ENCODE data around the gene FEN1.

DNA sequence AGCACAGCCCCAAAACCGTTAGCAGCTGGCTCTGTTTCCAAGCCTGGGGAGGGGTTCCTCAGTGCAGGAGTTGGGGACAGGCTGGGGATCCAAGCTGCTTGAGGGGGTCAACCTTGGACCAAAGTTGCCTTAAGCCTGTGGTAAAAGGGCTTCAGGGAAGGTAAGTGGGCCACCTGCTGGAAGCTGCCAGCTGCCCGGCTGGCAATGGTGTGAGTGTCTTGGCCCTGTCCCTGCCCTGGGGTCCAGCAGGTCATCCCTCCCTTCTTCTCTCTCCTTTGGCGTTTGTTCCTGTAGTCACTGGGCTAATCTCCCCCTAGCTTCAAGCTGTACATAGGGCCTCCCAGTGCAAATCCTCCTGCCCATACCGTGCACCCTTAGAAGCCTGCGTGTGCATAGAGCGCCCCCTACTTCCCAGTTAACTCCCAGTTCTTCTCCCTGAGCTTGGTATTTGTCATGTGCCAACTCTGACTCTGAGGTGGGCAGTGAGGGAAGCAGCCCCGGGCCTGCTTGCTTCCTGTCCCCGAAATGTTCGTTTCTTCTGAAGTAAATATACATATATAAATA is 4.7 kb upstream of the FEN1 start:
- TF ChIP-seq, protein P1, sequence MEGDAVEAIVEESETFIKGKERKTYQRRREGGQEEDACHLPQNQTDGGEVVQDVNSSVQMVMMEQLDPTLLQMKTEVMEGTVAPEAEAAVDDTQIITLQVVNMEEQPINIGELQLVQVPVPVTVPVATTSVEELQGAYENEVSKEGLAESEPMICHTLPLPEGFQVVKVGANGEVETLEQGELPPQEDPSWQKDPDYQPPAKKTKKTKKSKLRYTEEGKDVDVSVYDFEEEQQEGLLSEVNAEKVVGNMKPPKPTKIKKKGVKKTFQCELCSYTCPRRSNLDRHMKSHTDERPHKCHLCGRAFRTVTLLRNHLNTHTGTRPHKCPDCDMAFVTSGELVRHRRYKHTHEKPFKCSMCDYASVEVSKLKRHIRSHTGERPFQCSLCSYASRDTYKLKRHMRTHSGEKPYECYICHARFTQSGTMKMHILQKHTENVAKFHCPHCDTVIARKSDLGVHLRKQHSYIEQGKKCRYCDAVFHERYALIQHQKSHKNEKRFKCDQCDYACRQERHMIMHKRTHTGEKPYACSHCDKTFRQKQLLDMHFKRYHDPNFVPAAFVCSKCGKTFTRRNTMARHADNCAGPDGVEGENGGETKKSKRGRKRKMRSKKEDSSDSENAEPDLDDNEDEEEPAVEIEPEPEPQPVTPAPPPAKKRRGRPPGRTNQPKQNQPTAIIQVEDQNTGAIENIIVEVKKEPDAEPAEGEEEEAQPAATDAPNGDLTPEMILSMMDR (IDR thresholded peaks at IDR 0.05), result no peak
- no peak for TF ChIP-seq POLR2A (IDR thresholded peaks at IDR 0.05)
- TF ChIP-seq POLR2AphosphoS5 (IDR thresholded peaks at IDR 0.05; ENCODE audit: insufficient read depth in 1 of 2, low read depth in 1 of 2), result no peak

All from vagina (tissue), 2 donors.